Mesenchymal stem cell (in vitro differentiated cells and primary cell): ENCODE data around the gene RAP1GAP2.
A peak's percentile ranks its signal among the peaks of the same experiment; 100 is the strongest.

ENCODE experiments used
- DNase-seq: peaks from one replicate; pipeline ENCODE4 v3.0.0-alpha.2; 2013
- H2AFZ ChIP-seq: one replicate; pipeline ENCODE4 v1.6.1; 2013; ENCODE audit warnings: low read depth, mild to moderate bottlenecking, control low read depth, inconsistent platforms, low read length, moderate library complexity
- H2AK5ac ChIP-seq: 2 replicates; pipeline ENCODE4 v1.6.1; 2013; ENCODE audit warnings: low read length, moderate library complexity, mild to moderate bottlenecking, inconsistent platforms; ENCODE audit not compliant: severe bottlenecking
- H2BK120ac ChIP-seq: one replicate; pipeline ENCODE4 v1.6.1; 2013; ENCODE audit warnings: low read depth, mild to moderate bottlenecking, inconsistent platforms, low read length, moderate library complexity
- H2BK12ac ChIP-seq, 2 experiments: one replicate each; pipeline ENCODE4 v1.6.1; 2013; ENCODE audit warnings: inconsistent platforms in 2 of 2, low read length in 2 of 2, mild to moderate bottlenecking in 2 of 2, moderate library complexity in 2 of 2, control low read depth in 1 of 2
- H2BK15ac ChIP-seq: one replicate; pipeline ENCODE4 v1.6.1; 2013; ENCODE audit warnings: mild to moderate bottlenecking, low read depth, inconsistent platforms; ENCODE audit not compliant: poor library complexity, severe bottlenecking
- H2BK5ac ChIP-seq: 2 replicates; pipeline ENCODE4 v1.6.1; 2013; ENCODE audit warnings: low read depth, mild to moderate bottlenecking, low read length, control low read depth, inconsistent platforms; ENCODE audit not compliant: poor library complexity, severe bottlenecking
- H3K14ac ChIP-seq, 2 experiments: one replicate each; pipeline ENCODE4 v1.6.1; 2013; ENCODE audit warnings: inconsistent platforms in 2 of 2, low read length in 2 of 2, control low read depth in 1 of 2, mild to moderate bottlenecking in 1 of 2, moderate library complexity in 1 of 2
- H3K18ac ChIP-seq, 2 experiments: one replicate each; pipeline ENCODE4 v1.6.1; 2013; ENCODE audit warnings: inconsistent platforms in 2 of 2, low read length in 2 of 2, control low read depth in 1 of 2, low read depth in 1 of 2, mild to moderate bottlenecking in 1 of 2
- H3K23ac ChIP-seq, 2 experiments: one replicate each; pipeline ENCODE4 v1.6.1; 2013; ENCODE audit warnings: inconsistent platforms in 2 of 2, low read length in 2 of 2, mild to moderate bottlenecking in 2 of 2, moderate library complexity in 2 of 2, control low read depth in 1 of 2
- H3K27ac ChIP-seq: 2 replicates; pipeline ENCODE4 v1.5.1; 2013; ENCODE audit warnings: mild to moderate bottlenecking, moderate library complexity, low read length, control low read depth, inconsistent platforms; ENCODE audit not compliant: poor library complexity, severe bottlenecking
- H3K27me3 ChIP-seq, 2 experiments: 2 replicates each; pipeline versions ENCODE4 v1.6.1 to v1.7.0; 2013; ENCODE audit warnings: low read length in 2 of 2, mild to moderate bottlenecking in 2 of 2, moderate library complexity in 2 of 2, control low read depth in 1 of 2, inconsistent platforms in 1 of 2; ENCODE audit not compliant: control insufficient read depth in 1 of 2, insufficient read depth in 1 of 2
- H3K36me3 ChIP-seq, 2 experiments: 2 replicates each; pipeline versions ENCODE4 v1.6.1 to v1.7.0; 2013; ENCODE audit warnings: low read length in 2 of 2, control low read depth in 1 of 2, inconsistent platforms in 1 of 2, low read depth in 1 of 2, mild to moderate bottlenecking in 1 of 2; ENCODE audit not compliant: insufficient read depth in 2 of 2, control insufficient read depth in 1 of 2
- H3K4ac ChIP-seq, 2 experiments: one replicate each; pipeline ENCODE4 v1.6.1; 2013; ENCODE audit warnings: inconsistent platforms in 2 of 2, low read length in 2 of 2, mild to moderate bottlenecking in 2 of 2, moderate library complexity in 2 of 2, control low read depth in 1 of 2, low read depth in 1 of 2
- H3K4me1 ChIP-seq: 2 replicates; pipeline ENCODE4 v1.6.1; 2013; ENCODE audit warnings: low read depth, low read length, control low read depth; ENCODE audit not compliant: control insufficient read depth, insufficient read depth
- H3K4me2 ChIP-seq: 2 replicates; pipeline ENCODE4 v1.6.1; 2013; ENCODE audit warnings: low read length, mild to moderate bottlenecking, inconsistent platforms; ENCODE audit not compliant: poor library complexity, severe bottlenecking
- H3K4me3 ChIP-seq, 2 experiments: 2 replicates each; pipeline versions ENCODE4 v1.5.1 to v1.7.0; 2013; ENCODE audit warnings: low read length in 2 of 2, mild to moderate bottlenecking in 2 of 2, control low read depth in 1 of 2, low read depth in 1 of 2; ENCODE audit not compliant: insufficient read depth in 1 of 2
- H3K79me1 ChIP-seq: replicated peaks from 2 replicates; pipeline ENCODE4 v1.6.1; 2013; ENCODE audit warnings: mild to moderate bottlenecking, control low read depth, low read length, inconsistent platforms; ENCODE audit not compliant: poor library complexity, severe bottlenecking
- H3K9ac ChIP-seq: 2 replicates; pipeline ENCODE4 v1.7.0; 2013; ENCODE audit warnings: mild to moderate bottlenecking, low read length, moderate library complexity
- H3K9me3 ChIP-seq: 2 replicates; pipeline ENCODE4 v1.7.0; 2013; ENCODE audit warnings: mild to moderate bottlenecking, low read length; ENCODE audit not compliant: control insufficient read depth
- H4K8ac ChIP-seq: one replicate; pipeline ENCODE4 v1.6.1; 2013; ENCODE audit warnings: inconsistent platforms, mild to moderate bottlenecking, low read length, moderate library complexity
- H4K91ac ChIP-seq: one replicate; pipeline ENCODE4 v1.6.1; 2013; ENCODE audit warnings: mild to moderate bottlenecking, low read length, inconsistent platforms
- WGBS: methylation state at CpG from one replicate; pipeline ENCODE4 v1.1.7; 2013; ENCODE audit warnings: mixed read lengths; 5-methylcytosine and 5-hydroxymethylcytosine counted together

The RAP1GAP2 gene

GRCh38 chr17:2949469-2950044 is 153.3 kb downstream of the RAP1GAP2 start:
- H2BK12ac ChIP-seq, result no peak overlapping the region
- no peak overlapping the region for H3K4ac ChIP-seq
- H4K91ac ChIP-seq, result peak overlapping the region; percentile 66
- no peak overlapping the region for H3K27ac ChIP-seq
- no peak overlapping the region for H2BK15ac ChIP-seq
- H3K4me2 ChIP-seq, result no peak overlapping the region
- no peak overlapping the region for H3K4me3 ChIP-seq
- H3K79me1 ChIP-seq, result no peaks in the 10 kb centered on the region
- H4K8ac ChIP-seq, result peak overlapping the region; percentile 46
- H3K27me3 ChIP-seq, result peaks cover 4 to 11% of the 10 kb centered on the region in 2 experiments
- no peak overlapping the region for H3K18ac ChIP-seq
- WGBS, result 73% methylated on average over 7 of the region's 7 CpGs
- peaks cover 6% of the 10 kb centered on the region for H3K4me1 ChIP-seq
- H2AFZ ChIP-seq, result no peak overlapping the region
- H3K23ac ChIP-seq, result no peak overlapping the region
- H2BK120ac ChIP-seq, result no peak overlapping the region
- no peak overlapping the region for H2BK5ac ChIP-seq
- no peak overlapping the region for H3K14ac ChIP-seq
- H3K9ac ChIP-seq, result no peak overlapping the region
- no peaks in the 10 kb centered on the region for H3K9me3 ChIP-seq
- peaks cover 0 to 4% of the 10 kb centered on the region in 2 experiments for H3K36me3 ChIP-seq
- DNase-seq, result peak; percentile 56
- H2AK5ac ChIP-seq, result no peak overlapping the region

DNA sequence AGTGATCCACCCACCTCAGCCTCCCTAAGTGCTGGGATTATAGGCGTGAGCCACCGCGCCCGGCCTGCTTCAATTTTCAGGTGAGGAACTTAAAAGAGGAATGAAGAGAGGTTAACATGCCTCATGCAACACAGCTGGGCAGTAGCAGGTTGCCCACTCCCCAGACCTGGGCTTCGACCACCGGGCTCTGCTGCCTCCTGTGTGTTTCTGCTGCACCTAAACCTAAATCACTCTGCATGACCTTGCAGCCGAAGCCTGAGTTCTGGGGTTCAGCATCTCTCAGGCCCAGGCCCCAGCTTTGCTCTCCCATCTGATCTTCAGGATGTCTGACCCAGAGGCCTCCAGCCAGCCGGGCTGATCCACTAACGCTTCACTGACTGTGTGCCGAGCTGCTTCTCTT is 154.6 kb downstream of the RAP1GAP2 start:
- Histone ChIP-seq H3K4me1 (peaks cover 7% of the 10 kb centered on the region), H3K4me2 (no peak overlapping the region), H4K8ac (no peak overlapping the region), H3K27ac (no peak overlapping the region), H3K23ac (no peak overlapping the region), H3K27me3 (peaks cover 4 to 11% of the 10 kb centered on the region in 2 experiments), H2AK5ac (no peak overlapping the region), H4K91ac (no peak overlapping the region), H3K18ac (no peak overlapping the region), H3K4ac (no peak overlapping the region), H3K36me3 (peaks cover 0 to 4% of the 10 kb centered on the region in 2 experiments), H2BK120ac (no peak overlapping the region), H2BK15ac (no peak overlapping the region), H3K14ac (no peak overlapping the region), H3K9ac (no peak overlapping the region), H2BK5ac (no peak overlapping the region), H2AFZ (no peak overlapping the region), H3K9me3 (no peaks in the 10 kb centered on the region), H3K79me1 (no peaks in the 10 kb centered on the region), H2BK12ac (no peak overlapping the region), H3K4me3 (no peak overlapping the region)
- 96% methylated on average over 10 of the region's 10 CpGs for WGBS
- DNase-seq, result no peak

DNA sequence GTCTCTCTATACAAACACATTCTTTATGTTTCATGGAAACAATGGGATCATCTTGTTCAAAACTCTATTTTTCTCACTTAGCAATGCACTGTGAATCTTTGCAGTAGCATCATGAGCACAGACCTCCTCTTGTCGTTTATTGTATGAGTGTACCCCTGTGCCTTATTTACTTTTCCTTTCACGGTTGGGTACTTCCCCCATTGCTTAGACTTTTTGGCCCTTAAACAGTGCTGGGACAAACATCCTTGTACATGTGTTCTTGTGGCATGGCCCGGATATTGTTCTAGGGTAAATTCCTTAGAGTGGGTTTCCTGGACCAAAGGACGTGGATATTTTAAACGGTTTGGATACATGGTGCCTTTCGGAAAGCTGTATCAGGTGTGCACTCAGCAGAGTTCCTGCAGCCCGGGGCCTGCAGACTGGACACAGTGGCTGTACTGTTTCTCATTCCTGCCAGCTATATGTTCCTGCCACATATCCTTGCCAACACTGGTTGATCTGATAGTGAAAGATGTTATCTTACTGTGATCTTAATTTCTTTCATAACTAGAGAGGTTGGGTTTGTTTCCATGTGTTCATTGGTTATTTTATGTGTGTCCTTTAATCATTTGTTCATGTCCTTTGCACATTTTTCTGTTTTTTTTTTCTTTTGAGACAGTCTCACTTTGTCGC is 156.1 kb downstream of the RAP1GAP2 start:
- no peak overlapping the region for H2BK12ac ChIP-seq
- H2AK5ac ChIP-seq, result no peak overlapping the region
- no peak overlapping the region for H3K18ac ChIP-seq
- no peak overlapping the region for H3K23ac ChIP-seq
- H3K27ac ChIP-seq, result no peak overlapping the region
- H4K91ac ChIP-seq, result no peak overlapping the region
- H2BK5ac ChIP-seq, result no peak overlapping the region
- no peak overlapping the region for H3K4ac ChIP-seq
- H3K36me3 ChIP-seq, result peaks cover 0 to 4% of the 10 kb centered on the region in 2 experiments
- H3K4me1 ChIP-seq, result peaks cover 9% of the 10 kb centered on the region
- H2BK15ac ChIP-seq, result no peak overlapping the region
- WGBS, result 83% methylated on average over 8 of the region's 8 CpGs
- H3K14ac ChIP-seq, result no peak overlapping the region
- no peak overlapping the region for H3K4me2 ChIP-seq
- no peak overlapping the region for H2AFZ ChIP-seq
- no peak overlapping the region for H3K4me3 ChIP-seq
- H3K9me3 ChIP-seq, result no peaks in the 10 kb centered on the region
- no peak overlapping the region for H2BK120ac ChIP-seq
- H3K27me3 ChIP-seq, result peaks cover 4 to 11% of the 10 kb centered on the region in 2 experiments
- DNase-seq, result no peak
- no peak overlapping the region for H3K9ac ChIP-seq
- H4K8ac ChIP-seq, result no peak overlapping the region
- peaks cover 2% of the 10 kb centered on the region for H3K79me1 ChIP-seq

GRCh38 chr17:2954898-2955445 is 158.7 kb downstream of the RAP1GAP2 start:
- Histone ChIP-seq H3K36me3 (no peaks in the 10 kb centered on the region), H2BK120ac (no peak overlapping the region), H3K4me2 (no peak overlapping the region), H3K4me1 (peaks cover 7% of the 10 kb centered on the region), H3K18ac (no peak overlapping the region), H3K9me3 (no peaks in the 10 kb centered on the region), H3K9ac (no peak overlapping the region), H3K27ac (peak overlapping the region; percentile 13), H3K4ac (no peak overlapping the region), H2BK15ac (no peak overlapping the region), H2BK5ac (no peak overlapping the region), H2BK12ac (no peak overlapping the region), H2AFZ (no peak overlapping the region), H3K23ac (no peak overlapping the region), H3K4me3 (no peak overlapping the region), H3K14ac (no peak overlapping the region), H3K79me1 (peaks cover 2% of the 10 kb centered on the region), H4K8ac (no peak overlapping the region), H4K91ac (no peak overlapping the region), H2AK5ac (no peak overlapping the region), H3K27me3 (peaks cover 0 to 8% of the 10 kb centered on the region in 2 experiments)
- peak; percentile 94 for DNase-seq
- WGBS, result 21% methylated on average over 8 of the region's 8 CpGs
